Skeletal muscle tissue (tissue), 4 donors: ENCODE results near the gene GOLGA6L10. TPM values are rescaled to one million over a fixed set of nuclear protein-coding genes. Genes with fewer than 3 reads are reported as not detected.
"Not testable (repeated sequence)": the region's sequence is repeated elsewhere in the genome, so short reads cannot be mapped to it uniquely, and the experiment has no call there.

Experiments
- H3K27ac ChIP-seq: one replicate; pipeline ENCODE4 v1.7.0; 2013; ENCODE audit warnings: mild to moderate bottlenecking, low read depth, low read length, inconsistent platforms
- H3K27me3 ChIP-seq, 3 donors: one replicate each; pipeline ENCODE4 v1.7.0; 2013; ENCODE audit warnings: low read length in 3 of 3; ENCODE audit not compliant: control insufficient read depth in 3 of 3, insufficient read depth in 3 of 3
- H3K36me3 ChIP-seq, 3 donors: one replicate each; pipeline ENCODE4 v1.7.0; 2013; ENCODE audit warnings: low read length in 3 of 3; ENCODE audit not compliant: control insufficient read depth in 3 of 3, insufficient read depth in 3 of 3
- H3K4me1 ChIP-seq, 3 donors: one replicate each; pipeline ENCODE4 v1.7.0; 2013; ENCODE audit warnings: low read length in 3 of 3, mild to moderate bottlenecking in 3 of 3; ENCODE audit not compliant: control insufficient read depth in 3 of 3, insufficient read depth in 3 of 3
- H3K4me3 ChIP-seq, 3 donors: one replicate each; pipeline ENCODE4 v1.7.0; 2013; ENCODE audit warnings: low read length in 3 of 3
- H3K9ac ChIP-seq, 3 donors: one replicate each; pipeline ENCODE4 v1.7.0; 2013; ENCODE audit warnings: low read length in 3 of 3, mild to moderate bottlenecking in 3 of 3, moderate library complexity in 2 of 3, low read depth in 1 of 3
- H3K9me3 ChIP-seq, 3 donors: one replicate each; pipeline ENCODE4 v1.7.0; 2013; ENCODE audit warnings: low read length in 3 of 3; ENCODE audit not compliant: control insufficient read depth in 3 of 3
- total RNA-seq: library from RNA; depleted of rRNA; stranded (reverse); fragments of >200 nt; gene quantifications from one replicate; pipeline ENCODE4 v1.2.3, GENCODE V29; 2014
- donor health status: Osteomylitis.

Gene GOLGA6L10
- total RNA-seq = 0.52 TPM

GRCh38 chr15:82349375-82349774 is at the start of gene GOLGA6L10:
Gene GOLGA6L10 (minus strand): TSS chr15:82349475. CDS start chr15:82349375, 100 bp downstream.
- H3K36me3 ChIP-seq, H3K4me1 ChIP-seq, H3K4me3 ChIP-seq, H3K9me3 ChIP-seq, H3K9ac ChIP-seq, H3K27me3 ChIP-seq, H3K27ac ChIP-seq: not testable (repeated sequence)

- Histone ChIP-seq H3K9ac (no peak overlapping the region), H3K4me3 (no peak overlapping the region), H3K4me1 (no peaks in the 10 kb centered on the region), H3K36me3 (no peaks in the 10 kb centered on the region), H3K27me3 (no peaks in the 10 kb centered on the region), H3K9me3 (no peaks in the 10 kb centered on the region), H3K27ac (no peak overlapping the region)
Measured at GRCh38 chr15:82398785-82399184, 49.5 kb upstream of the GOLGA6L10 start.

GRCh38 chr15:82397817-82398216 is 48.5 kb upstream of the GOLGA6L10 start:
- H3K36me3 ChIP-seq = no peaks in the 10 kb centered on the region
- H3K9ac ChIP-seq = no peak overlapping the region
- no peak overlapping the region for H3K4me3 ChIP-seq
- no peaks in the 10 kb centered on the region for H3K4me1 ChIP-seq
- no peaks in the 10 kb centered on the region for H3K27me3 ChIP-seq
- H3K9me3 ChIP-seq = no peaks in the 10 kb centered on the region
- H3K27ac ChIP-seq = no peak overlapping the region

GRCh38 chr15:82395788-82396187 is 46.5 kb upstream of the GOLGA6L10 start:
- H3K4me1 ChIP-seq, H3K36me3 ChIP-seq, H3K27ac ChIP-seq, H3K9me3 ChIP-seq, H3K4me3 ChIP-seq, H3K27me3 ChIP-seq, H3K9ac ChIP-seq: not testable (repeated sequence)

- no peaks in the 10 kb centered on the region for H3K4me1 ChIP-seq
- no peaks in the 10 kb centered on the region for H3K9me3 ChIP-seq
- H3K36me3 ChIP-seq = no peaks in the 10 kb centered on the region
- H3K9ac ChIP-seq = no peak overlapping the region
- no peak overlapping the region for H3K27ac ChIP-seq
- H3K27me3 ChIP-seq = no peaks in the 10 kb centered on the region
- H3K4me3 ChIP-seq = no peak overlapping the region
Measured at GRCh38 chr15:82393671-82394070, 44.4 kb upstream of the GOLGA6L10 start.

- H3K27me3 ChIP-seq, H3K27ac ChIP-seq, H3K9ac ChIP-seq, H3K4me3 ChIP-seq, H3K9me3 ChIP-seq, H3K36me3 ChIP-seq, H3K4me1 ChIP-seq: not testable (repeated sequence)
Measured at GRCh38 chr15:82392077-82392476, 42.8 kb upstream of the GOLGA6L10 start.

GRCh38 chr15:82390152-82390551 is 40.9 kb upstream of the GOLGA6L10 start:
- not testable (repeated sequence) for H3K9me3 ChIP-seq, H3K4me1 ChIP-seq, H3K9ac ChIP-seq, H3K36me3 ChIP-seq, H3K27me3 ChIP-seq, H3K4me3 ChIP-seq, H3K27ac ChIP-seq

- H3K27ac ChIP-seq, H3K36me3 ChIP-seq, H3K9me3 ChIP-seq, H3K27me3 ChIP-seq, H3K4me3 ChIP-seq, H3K4me1 ChIP-seq, H3K9ac ChIP-seq: not testable (repeated sequence)
Measured at GRCh38 chr15:82387209-82387608, 37.9 kb upstream of the GOLGA6L10 start.

- H3K4me1 ChIP-seq, H3K36me3 ChIP-seq, H3K27ac ChIP-seq, H3K9ac ChIP-seq, H3K9me3 ChIP-seq, H3K4me3 ChIP-seq, H3K27me3 ChIP-seq: not testable (repeated sequence)
Measured at GRCh38 chr15:82381330-82381955, 32.2 kb upstream of the GOLGA6L10 start.

- not testable (repeated sequence) for H3K9ac ChIP-seq, H3K27me3 ChIP-seq
Measured at GRCh38 chr15:82379552-82379951, 30.3 kb upstream of the GOLGA6L10 start.

GRCh38 chr15:82373661-82374060 is 24.4 kb upstream of the GOLGA6L10 start:
- H3K36me3 ChIP-seq, H3K4me1 ChIP-seq, H3K4me3 ChIP-seq: not testable (repeated sequence)

More at GRCh38 chr15:82379552-82379951, 30.3 kb upstream of the GOLGA6L10 start:
- not testable (repeated sequence) for H3K4me1 ChIP-seq, H3K4me3 ChIP-seq, H3K9me3 ChIP-seq, H3K27ac ChIP-seq, H3K36me3 ChIP-seq

More at GRCh38 chr15:82373661-82374060, 24.4 kb upstream of the GOLGA6L10 start:
- not testable (repeated sequence) for H3K9me3 ChIP-seq, H3K27me3 ChIP-seq, H3K9ac ChIP-seq, H3K27ac ChIP-seq
